ENCODE measurements around the gene LARGE1.
"Not testable (repeated sequence)": the region's sequence is repeated elsewhere in the genome, so short reads cannot be mapped to it uniquely, and the experiment has no call there.

LARGE1 gene

GRCh38 chr22:33861216-33861875 lies 58.9 kb downstream of the LARGE1 start:
- Histone ChIP-seq H3K36me3 (ENCODE audit: control insufficient read depth in 4 of 4, insufficient read depth in 4 of 4, low read length in 3 of 4) (no peaks in the 10 kb centered on the region), H3K9me3 (ENCODE audit: control extremely low read depth in 1 of 5, control insufficient read depth in 4 of 5, insufficient read depth in 2 of 5, low read depth in 1 of 5, low read length in 4 of 5) (peaks cover 0 to 1% (median 0%) of the 10 kb centered on the region in 5 experiments), H3K27me3 (replicated peaks in 2 of 5; ENCODE audit: control insufficient read depth in 4 of 5, insufficient read depth in 5 of 5, low read length in 4 of 5) (no peaks in the 10 kb centered on the region), H3K4me3 (ENCODE audit: control insufficient read depth in 1 of 7, extremely low read depth in 1 of 7, insufficient read depth in 4 of 7, low read depth in 2 of 7, low read length in 6 of 7) (no peak overlapping the region), H3K4me1 (ENCODE audit: control extremely low read depth in 1 of 4, control insufficient read depth in 4 of 4, insufficient read depth in 4 of 4, low read length in 3 of 4) (no peaks in the 10 kb centered on the region), H3K27ac (ENCODE audit: insufficient read depth in 1 of 2, low read depth in 1 of 2, low read length in 2 of 2, poor library complexity in 1 of 2, severe bottlenecking in 2 of 2) (no peak overlapping the region)
- DNase-seq = no peak
- ChIA-PET POLR2A (no interaction called here), CTCF (no interaction called here)
- 93% methylated on average over 12 of the region's 12 CpGs for WGBS (ENCODE audit: insufficient coverage)

- Histone ChIP-seq H3K9me3 (ENCODE audit: control extremely low read depth in 1 of 5, control insufficient read depth in 4 of 5, insufficient read depth in 2 of 5, low read depth in 1 of 5, low read length in 4 of 5) (peaks cover 0 to 1% (median 0%) of the 10 kb centered on the region in 5 experiments), H3K36me3 (ENCODE audit: control insufficient read depth in 4 of 4, insufficient read depth in 4 of 4, low read length in 3 of 4) (no peaks in the 10 kb centered on the region), H3K27ac (ENCODE audit: insufficient read depth in 1 of 2, low read depth in 1 of 2, low read length in 2 of 2, poor library complexity in 1 of 2, severe bottlenecking in 2 of 2) (no peak overlapping the region), H3K27me3 (replicated peaks in 2 of 5; ENCODE audit: control insufficient read depth in 4 of 5, insufficient read depth in 5 of 5, low read length in 4 of 5) (no peaks in the 10 kb centered on the region), H3K4me1 (ENCODE audit: control extremely low read depth in 1 of 4, control insufficient read depth in 4 of 4, insufficient read depth in 4 of 4, low read length in 3 of 4) (no peaks in the 10 kb centered on the region), H3K4me3 (ENCODE audit: control insufficient read depth in 1 of 7, extremely low read depth in 1 of 7, insufficient read depth in 4 of 7, low read depth in 2 of 7, low read length in 6 of 7) (no peak overlapping the region)
- 95% methylated on average over 8 of the region's 8 CpGs for WGBS (ENCODE audit: insufficient coverage)
- POLR2A ChIA-PET = no interaction called here
- DNase-seq = no peak
- CTCF ChIA-PET = no interaction called here
Measured at GRCh38 chr22:33860386-33860785, 59.9 kb downstream of the LARGE1 start.

- DNase-seq = no peak
- no peaks in the 10 kb centered on the region for H3K4me1 ChIP-seq (ENCODE audit: control extremely low read depth in 1 of 4, control insufficient read depth in 4 of 4, insufficient read depth in 4 of 4, low read length in 3 of 4)
- POLR2A ChIA-PET = no interaction called here
- whole genome bisulfite sequencing (ENCODE audit: insufficient coverage) = 90% methylated on average over 3 of the region's 6 CpGs
- CTCF ChIA-PET = no interaction called here
- H3K9me3 ChIP-seq (ENCODE audit: control extremely low read depth in 1 of 5, control insufficient read depth in 4 of 5, insufficient read depth in 2 of 5, low read depth in 1 of 5, low read length in 4 of 5) = peaks cover 0 to 1% (median 0%) of the 10 kb centered on the region in 5 experiments
- no peaks in the 10 kb centered on the region for H3K27me3 ChIP-seq (replicated peaks in 2 of 5; ENCODE audit: control insufficient read depth in 4 of 5, insufficient read depth in 5 of 5, low read length in 4 of 5)
- no peak overlapping the region for H3K4me3 ChIP-seq (ENCODE audit: control insufficient read depth in 1 of 7, extremely low read depth in 1 of 7, insufficient read depth in 4 of 7, low read depth in 2 of 7, low read length in 6 of 7)
- no peaks in the 10 kb centered on the region for H3K36me3 ChIP-seq (ENCODE audit: control insufficient read depth in 4 of 4, insufficient read depth in 4 of 4, low read length in 3 of 4)
- H3K27ac ChIP-seq (ENCODE audit: insufficient read depth in 1 of 2, low read depth in 1 of 2, low read length in 2 of 2, poor library complexity in 1 of 2, severe bottlenecking in 2 of 2) = no peak overlapping the region
Measured at GRCh38 chr22:33859311-33859710, 61.0 kb downstream of the LARGE1 start.

DNA sequence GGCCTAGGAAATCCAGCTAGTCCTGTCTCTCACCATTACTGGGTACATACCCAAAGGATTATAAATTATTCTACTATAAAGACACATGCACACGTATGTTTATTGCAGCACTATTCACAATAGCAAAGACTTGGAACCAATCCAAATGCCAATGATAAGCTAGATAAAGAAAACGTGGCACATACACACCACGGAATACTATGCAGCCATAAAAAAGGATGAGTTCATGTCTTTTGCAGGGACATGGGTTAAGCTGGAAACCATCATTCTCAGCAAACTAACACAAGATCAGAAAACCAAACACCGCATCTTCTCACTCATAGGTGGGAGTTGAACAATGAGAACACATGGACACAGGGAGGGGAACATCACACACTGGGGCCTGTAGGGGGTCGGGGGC lies 61.6 kb downstream of the LARGE1 start:
- DNase-seq; H3K4me3 ChIP-seq (ENCODE audit: control insufficient read depth in 1 of 7, extremely low read depth in 1 of 7, insufficient read depth in 4 of 7, low read depth in 2 of 7, low read length in 6 of 7); CTCF ChIA-PET; H3K9me3 ChIP-seq (ENCODE audit: control extremely low read depth in 1 of 5, control insufficient read depth in 4 of 5, insufficient read depth in 2 of 5, low read depth in 1 of 5, low read length in 4 of 5); POLR2A ChIA-PET; H3K4me1 ChIP-seq (ENCODE audit: control extremely low read depth in 1 of 4, control insufficient read depth in 4 of 4, insufficient read depth in 4 of 4, low read length in 3 of 4); H3K27me3 ChIP-seq (replicated peaks in 2 of 5; ENCODE audit: control insufficient read depth in 4 of 5, insufficient read depth in 5 of 5, low read length in 4 of 5); H3K36me3 ChIP-seq (ENCODE audit: control insufficient read depth in 4 of 4, insufficient read depth in 4 of 4, low read length in 3 of 4); H3K27ac ChIP-seq (ENCODE audit: insufficient read depth in 1 of 2, low read depth in 1 of 2, low read length in 2 of 2, poor library complexity in 1 of 2, severe bottlenecking in 2 of 2): not testable (repeated sequence)
- WGBS (ENCODE audit: insufficient coverage) = 96% methylated on average over 3 of the region's 5 CpGs

- DNase-seq; H3K27ac ChIP-seq (ENCODE audit: insufficient read depth in 1 of 2, low read depth in 1 of 2, low read length in 2 of 2, poor library complexity in 1 of 2, severe bottlenecking in 2 of 2); CTCF ChIA-PET; H3K36me3 ChIP-seq (ENCODE audit: control insufficient read depth in 4 of 4, insufficient read depth in 4 of 4, low read length in 3 of 4); POLR2A ChIA-PET; H3K9me3 ChIP-seq (ENCODE audit: control extremely low read depth in 1 of 5, control insufficient read depth in 4 of 5, insufficient read depth in 2 of 5, low read depth in 1 of 5, low read length in 4 of 5); H3K4me3 ChIP-seq (ENCODE audit: control insufficient read depth in 1 of 7, extremely low read depth in 1 of 7, insufficient read depth in 4 of 7, low read depth in 2 of 7, low read length in 6 of 7); H3K27me3 ChIP-seq (replicated peaks in 2 of 5; ENCODE audit: control insufficient read depth in 4 of 5, insufficient read depth in 5 of 5, low read length in 4 of 5): not testable (repeated sequence)
- peaks cover 0 to 11% (median 4%) of the 10 kb centered on the region in 4 experiments for H3K4me1 ChIP-seq (ENCODE audit: control extremely low read depth in 1 of 4, control insufficient read depth in 4 of 4, insufficient read depth in 4 of 4, low read length in 3 of 4)
- 98% methylated on average over 11 of the region's 16 CpGs for WGBS (ENCODE audit: insufficient coverage)
Measured at GRCh38 chr22:33857767-33858166, 62.5 kb downstream of the LARGE1 start.

DNA sequence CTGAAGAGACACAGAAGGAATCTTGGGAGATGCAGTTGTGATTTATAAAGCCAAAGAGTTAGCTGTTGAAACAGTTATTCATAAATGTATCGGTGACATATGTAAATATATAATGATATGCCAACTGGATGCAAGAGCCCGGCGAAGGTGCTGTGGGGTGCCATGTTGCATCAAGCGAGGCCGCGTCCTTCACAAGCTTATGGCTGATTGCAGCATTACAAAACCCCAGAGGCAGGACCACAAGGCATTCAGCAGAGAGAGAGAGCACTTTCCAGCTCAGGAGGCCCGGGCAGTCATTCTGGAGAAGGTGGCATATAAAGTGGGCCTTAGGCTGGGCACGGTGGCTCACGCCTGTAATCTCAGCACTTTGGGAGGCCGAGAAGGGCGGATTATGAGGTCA lies 65.6 kb downstream of the LARGE1 start:
- Histone ChIP-seq H3K4me3 (ENCODE audit: control insufficient read depth in 1 of 7, extremely low read depth in 1 of 7, insufficient read depth in 4 of 7, low read depth in 2 of 7, low read length in 6 of 7) (no peak overlapping the region), H3K4me1 (ENCODE audit: control extremely low read depth in 1 of 4, control insufficient read depth in 4 of 4, insufficient read depth in 4 of 4, low read length in 3 of 4) (peaks cover 0 to 11% (median 4%) of the 10 kb centered on the region in 4 experiments), H3K9me3 (ENCODE audit: control extremely low read depth in 1 of 5, control insufficient read depth in 4 of 5, insufficient read depth in 2 of 5, low read depth in 1 of 5, low read length in 4 of 5) (peaks cover 0 to 1% (median 0%) of the 10 kb centered on the region in 5 experiments), H3K27ac (ENCODE audit: insufficient read depth in 1 of 2, low read depth in 1 of 2, low read length in 2 of 2, poor library complexity in 1 of 2, severe bottlenecking in 2 of 2) (no peak overlapping the region), H3K36me3 (ENCODE audit: control insufficient read depth in 4 of 4, insufficient read depth in 4 of 4, low read length in 3 of 4) (no peaks in the 10 kb centered on the region), H3K27me3 (replicated peaks in 2 of 5; ENCODE audit: control insufficient read depth in 4 of 5, insufficient read depth in 5 of 5, low read length in 4 of 5) (no peaks in the 10 kb centered on the region)
- ChIA-PET CTCF (no interaction called here), POLR2A (no interaction called here)
- DNase-seq = no peak
- WGBS (ENCODE audit: insufficient coverage) = 96% methylated on average over 6 of the region's 11 CpGs

GRCh38 chr22:33853200-33854097 lies 66.8 kb downstream of the LARGE1 start:
- POLR2A ChIA-PET = no interaction called here
- peak; percentile 46 to 76 (median 64) for DNase-seq
- Histone ChIP-seq H3K4me1 (ENCODE audit: control extremely low read depth in 1 of 4, control insufficient read depth in 4 of 4, insufficient read depth in 4 of 4, low read length in 3 of 4) (peaks cover 0 to 11% (median 4%) of the 10 kb centered on the region in 4 experiments), H3K9me3 (ENCODE audit: control extremely low read depth in 1 of 5, control insufficient read depth in 4 of 5, insufficient read depth in 2 of 5, low read depth in 1 of 5, low read length in 4 of 5) (peaks cover 0 to 1% (median 0%) of the 10 kb centered on the region in 5 experiments), H3K27me3 (replicated peaks in 2 of 5; ENCODE audit: control insufficient read depth in 4 of 5, insufficient read depth in 5 of 5, low read length in 4 of 5) (no peaks in the 10 kb centered on the region), H3K4me3 (ENCODE audit: control insufficient read depth in 1 of 7, extremely low read depth in 1 of 7, insufficient read depth in 4 of 7, low read depth in 2 of 7, low read length in 6 of 7) (peak overlapping the region; percentile 41 to 84 (median 67)), H3K27ac (ENCODE audit: insufficient read depth in 1 of 2, low read depth in 1 of 2, low read length in 2 of 2, poor library complexity in 1 of 2, severe bottlenecking in 2 of 2) (peak overlapping the region in 1 of 2 experiments; percentile 79), H3K36me3 (ENCODE audit: control insufficient read depth in 4 of 4, insufficient read depth in 4 of 4, low read length in 3 of 4) (no peaks in the 10 kb centered on the region)
- 28% methylated on average over 9 of the region's 9 CpGs for WGBS (ENCODE audit: insufficient coverage)
- CTCF ChIA-PET = no interaction called here
